Body of pancreas (tissue), 4 donors: ENCODE data around the gene PLXNB1. TPM values are rescaled to one million over a fixed set of nuclear protein-coding genes. Genes with fewer than 3 reads are reported as not detected.
A peak's percentile ranks its signal among the peaks of the same experiment; 100 is the strongest.
"Not testable (repeated sequence)": the region's sequence is repeated elsewhere in the genome, so short reads cannot be mapped to it uniquely, and the experiment has no call there.

Experiments used
- ATAC-seq: fragments of 150-250 bp; one replicate; pipeline ENCODE4 v1.9.1; 2016
- DNase-seq, 4 donors: peaks; one replicate each; pipeline ENCODE4 v3.0.0-alpha.2; 2019
- H3K27ac ChIP-seq, 4 donors: fragments of 200-600 bp; sonication (generic); 1 replicate in 3 of 4; 2 replicates in 1 of 4; pipeline versions ENCODE4 v1.5.1 to v1.6.1; 2016 to 2019; ENCODE audit warnings: mild to moderate bottlenecking in 1 of 4, mixed read lengths in 1 of 4, moderate library complexity in 1 of 4
- H3K27me3 ChIP-seq, 2 donors: fragments of 200-600 bp; sonication (generic); one replicate each; pipeline ENCODE4 v1.6.0; 2016; ENCODE audit warnings: mild to moderate bottlenecking in 1 of 2
- H3K36me3 ChIP-seq, 2 donors: fragments of 200-600 bp; sonication (generic); replicated peaks in 1 of 2; 2 replicates each; pipeline ENCODE4 v1.5.1; 2016; ENCODE audit warnings: low read depth in 2 of 2; ENCODE audit not compliant: insufficient read depth in 1 of 2
- H3K4me1 ChIP-seq: fragments of 200-600 bp; sonication (generic); one replicate; pipeline ENCODE4 v1.6.0; 2016
- H3K4me3 ChIP-seq, 2 donors: fragments of 200-600 bp; sonication (generic); 1 replicate in 1 of 2; 2 replicates in 1 of 2; pipeline ENCODE4 v1.5.1; 2016 to 2019
- H3K9me3 ChIP-seq, 3 donors: fragments of 200-600 bp; sonication (generic); 1 replicate in 2 of 3; 2 replicates in 1 of 3; pipeline ENCODE4 v1.5.1; 2016
- POLR2A ChIP-seq, 3 donors: fragments of 450-650 bp; IDR thresholded peaks; one replicate each; pipeline ENCODE4 v1.6.1; 2016; ENCODE audit warnings: antibody characterized with exemption in 3 of 3, mild to moderate bottlenecking in 2 of 3
- WGBS, 2 donors: methylation state at CpG; one replicate each; pipeline ENCODE4 v1.1.5; 2017; 5-methylcytosine and 5-hydroxymethylcytosine counted together
- intact Hi-C: fragments of 100-400 bp; cut with DNase I; formaldehyde crosslinking; loops from one replicate; pipeline ENCODE4 v1.15.1; 2023
- total RNA-seq, 2 donors: library from RNA; depleted of rRNA; stranded (reverse); fragments of >200 nt; gene quantifications; one replicate each; pipeline ENCODE4 v1.1.0, GENCODE V29; 2016
- TF ChIP-seq, protein P1 (sequence below), 7 experiments: fragments of 450-650 bp in 4 of 7; fragments of 200-600 bp in 3 of 7; sonication (generic) in 3 of 7; IDR thresholded peaks; one replicate each; pipeline ENCODE4 v1.5.1; 2016 to 2019; ENCODE audit warnings: antibody characterized with exemption in 7 of 7

The PLXNB1 gene
- total RNA-seq, 2 donors from 2014 or later: 118 to 311 TPM

DNA sequence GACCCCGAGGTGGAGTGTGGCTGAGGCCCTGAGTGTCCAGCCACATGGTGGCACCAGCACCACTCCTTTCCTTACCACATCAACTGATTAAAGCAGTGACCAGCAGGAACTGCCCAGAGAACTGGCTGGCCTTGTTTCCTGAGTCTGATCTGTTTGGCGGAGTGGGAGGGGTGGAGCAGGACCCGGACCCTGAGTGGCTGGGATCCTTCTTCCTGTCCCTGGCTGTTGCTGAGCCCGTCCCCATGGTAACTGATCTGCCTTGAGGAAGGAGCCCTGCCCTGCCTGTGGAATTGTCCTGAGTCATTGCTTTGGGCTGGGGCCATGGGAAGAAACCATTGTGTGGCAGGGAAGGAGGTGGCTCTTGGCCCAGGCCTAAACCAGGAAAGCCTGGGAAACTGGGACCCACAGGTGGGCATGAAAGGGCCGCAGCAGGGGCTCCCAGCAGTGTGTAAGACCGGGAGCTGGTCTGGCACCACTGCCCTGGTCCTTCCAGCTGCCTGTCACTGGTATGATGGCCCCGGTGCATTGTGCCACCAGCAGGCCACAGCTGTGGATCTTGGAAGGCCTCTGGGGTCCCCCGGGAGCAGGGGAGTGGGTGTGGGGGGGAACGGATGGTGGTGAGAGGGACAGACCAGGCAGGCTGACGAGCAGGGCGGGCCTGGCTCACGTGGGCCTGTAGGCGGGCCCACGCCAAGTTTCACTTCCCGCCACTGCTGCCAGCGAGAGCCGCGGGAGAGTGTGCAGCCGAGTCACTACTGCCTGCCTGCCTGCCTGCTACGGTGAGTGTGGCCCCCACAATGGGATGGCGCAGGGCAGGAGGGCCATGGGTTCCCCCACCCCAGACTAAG, 35.9 kb upstream of the PLXNB1 start:
- Histone ChIP-seq H3K36me3 (peaks cover under 1 to 2% of the 10 kb centered on the region in 2 donors), H3K4me1 (peaks cover 55% of the 10 kb centered on the region), H3K27me3 (no peaks in the 10 kb centered on the region), H3K27ac (peak overlapping the region; percentile 98 to 100 (median 99)), H3K4me3 (peak overlapping the region in 1 of 2 donors; percentile 17), H3K9me3 (no peaks in the 10 kb centered on the region)
- ATAC-seq (peak; percentile 93), DNase-seq (peak; percentile 98 to 100 (median 100))
- intact Hi-C loops: no loop called here
- WGBS, 2 donors: 0 to 1% methylated on average over 5 to 21 of the region's 21 CpGs
- TF ChIP-seq POLR2A (IDR thresholded peaks at IDR 0.05): peak; percentile 90 to 98 (median 96)
- TF ChIP-seq, protein P1, sequence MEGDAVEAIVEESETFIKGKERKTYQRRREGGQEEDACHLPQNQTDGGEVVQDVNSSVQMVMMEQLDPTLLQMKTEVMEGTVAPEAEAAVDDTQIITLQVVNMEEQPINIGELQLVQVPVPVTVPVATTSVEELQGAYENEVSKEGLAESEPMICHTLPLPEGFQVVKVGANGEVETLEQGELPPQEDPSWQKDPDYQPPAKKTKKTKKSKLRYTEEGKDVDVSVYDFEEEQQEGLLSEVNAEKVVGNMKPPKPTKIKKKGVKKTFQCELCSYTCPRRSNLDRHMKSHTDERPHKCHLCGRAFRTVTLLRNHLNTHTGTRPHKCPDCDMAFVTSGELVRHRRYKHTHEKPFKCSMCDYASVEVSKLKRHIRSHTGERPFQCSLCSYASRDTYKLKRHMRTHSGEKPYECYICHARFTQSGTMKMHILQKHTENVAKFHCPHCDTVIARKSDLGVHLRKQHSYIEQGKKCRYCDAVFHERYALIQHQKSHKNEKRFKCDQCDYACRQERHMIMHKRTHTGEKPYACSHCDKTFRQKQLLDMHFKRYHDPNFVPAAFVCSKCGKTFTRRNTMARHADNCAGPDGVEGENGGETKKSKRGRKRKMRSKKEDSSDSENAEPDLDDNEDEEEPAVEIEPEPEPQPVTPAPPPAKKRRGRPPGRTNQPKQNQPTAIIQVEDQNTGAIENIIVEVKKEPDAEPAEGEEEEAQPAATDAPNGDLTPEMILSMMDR (IDR thresholded peaks at IDR 0.05): peak; percentile 60 to 98 (median 95)

DNA sequence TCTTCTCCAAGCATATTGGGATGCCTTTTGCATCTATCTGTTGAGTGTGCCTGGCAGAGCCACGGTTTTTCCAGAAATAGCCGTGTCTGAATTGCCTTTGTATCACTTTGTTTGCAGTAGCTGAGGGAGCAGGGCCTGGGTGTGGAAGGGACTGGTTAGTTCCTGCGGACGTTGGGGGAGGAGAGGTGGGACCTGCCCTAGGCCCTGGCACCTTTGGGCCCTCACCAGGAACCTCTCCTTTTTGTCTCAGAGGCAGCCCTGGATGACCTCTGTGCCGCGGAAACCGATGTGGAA, 35.3 kb upstream of the PLXNB1 start:
- intact Hi-C loops: no loop called here
- H3K36me3 ChIP-seq: peaks cover 5 to 6% of the 10 kb centered on the region in 2 donors
- peak; percentile 1 for ATAC-seq
- H3K27me3 ChIP-seq: no peaks in the 10 kb centered on the region
- H3K4me1 ChIP-seq: peaks cover 49% of the 10 kb centered on the region
- H3K27ac ChIP-seq: peak overlapping the region; percentile 93 to 100 (median 99)
- 9 to 12% methylated on average over 4 to 7 of the region's 7 CpGs for WGBS, 2 donors
- no peaks in the 10 kb centered on the region for H3K9me3 ChIP-seq
- H3K4me3 ChIP-seq: no peak overlapping the region
- TF ChIP-seq, protein P1 (IDR thresholded peaks at IDR 0.05): no peak
- no peak for TF ChIP-seq POLR2A (IDR thresholded peaks at IDR 0.05)
- no peak for DNase-seq

DNA sequence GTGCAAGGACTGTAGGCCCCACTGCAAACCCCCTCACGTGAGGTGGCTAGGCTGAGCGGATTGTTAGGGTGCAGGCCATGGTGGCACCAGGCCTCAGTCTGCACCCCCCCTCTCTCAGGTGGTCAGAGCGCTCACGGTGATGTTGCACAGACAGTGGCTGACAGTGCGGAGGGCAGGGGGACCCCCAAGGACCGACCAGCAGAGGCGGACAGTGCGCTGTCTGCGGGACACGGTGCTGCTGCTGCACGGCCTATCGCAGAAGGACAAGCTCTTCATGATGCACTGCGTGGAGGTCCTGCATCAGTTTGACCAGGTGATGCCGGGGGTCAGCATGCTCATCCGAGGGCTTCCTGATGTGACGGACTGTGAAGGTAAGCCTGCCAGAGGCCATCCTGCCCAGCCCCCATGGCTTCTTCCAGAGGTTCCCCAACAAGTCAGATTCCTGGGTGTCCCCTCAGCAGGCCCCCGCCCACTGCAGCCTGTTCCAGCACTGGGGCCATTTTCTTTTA, 34.9 kb upstream of the PLXNB1 start:
- Histone ChIP-seq H3K27me3 (no peaks in the 10 kb centered on the region), H3K36me3 (peaks cover 9 to 10% of the 10 kb centered on the region in 2 donors), H3K4me1 (peaks cover 45% of the 10 kb centered on the region), H3K4me3 (no peak overlapping the region), H3K27ac (peak overlapping the region; percentile 93 to 100 (median 99)), H3K9me3 (no peaks in the 10 kb centered on the region)
- no peak for ATAC-seq
- TF ChIP-seq, protein P1 (IDR thresholded peaks at IDR 0.05): no peak
- no peak for TF ChIP-seq POLR2A (IDR thresholded peaks at IDR 0.05)
- intact Hi-C loops: loop anchor here (5.0 kb wide), 3 partner anchors 43 to 98 kb away; partner anchors contain the start of gene UCN2
- peak in 1 of 4 donors; percentile 31 for DNase-seq
- 92 to 97% methylated on average over 10 to 17 of the region's 17 CpGs for WGBS, 2 donors

DNA sequence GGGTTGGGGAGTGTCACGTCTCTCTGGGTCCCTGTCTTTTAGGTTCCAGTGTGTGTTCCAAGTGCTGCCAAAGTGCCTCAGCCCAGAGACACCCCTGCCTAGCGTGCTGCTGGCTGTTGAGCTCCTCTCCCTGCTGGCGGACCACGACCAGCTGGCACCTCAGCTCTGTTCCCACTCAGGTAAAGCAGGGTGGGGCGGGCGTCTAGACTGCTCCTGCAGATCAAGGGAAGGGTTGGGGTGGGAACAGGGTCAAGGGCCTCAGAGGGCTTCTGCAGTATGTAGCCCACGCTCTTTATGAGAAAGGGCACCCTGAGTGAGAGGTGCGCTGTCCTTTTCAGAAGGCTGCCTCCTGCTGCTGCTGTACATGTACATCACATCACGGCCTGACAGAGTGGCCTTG, 33.8 kb upstream of the PLXNB1 start:
- H3K27ac ChIP-seq: no peak overlapping the region
- TF ChIP-seq, protein P1 (IDR thresholded peaks at IDR 0.05): no peak
- no peak for TF ChIP-seq POLR2A (IDR thresholded peaks at IDR 0.05)
- H3K9me3 ChIP-seq: no peaks in the 10 kb centered on the region
- DNase-seq (no peak), ATAC-seq (no peak)
- peaks cover 34% of the 10 kb centered on the region for H3K4me1 ChIP-seq
- intact Hi-C loops: loop anchor here (5.0 kb wide), 3 partner anchors 44 to 99 kb away; partner anchors contain the start of gene UCN2
- 67 to 80% methylated on average over 1 to 9 of the region's 9 CpGs for WGBS, 2 donors
- peaks cover 10 to 12% of the 10 kb centered on the region in 2 donors for H3K36me3 ChIP-seq
- no peaks in the 10 kb centered on the region for H3K27me3 ChIP-seq
- no peak overlapping the region for H3K4me3 ChIP-seq

DNA sequence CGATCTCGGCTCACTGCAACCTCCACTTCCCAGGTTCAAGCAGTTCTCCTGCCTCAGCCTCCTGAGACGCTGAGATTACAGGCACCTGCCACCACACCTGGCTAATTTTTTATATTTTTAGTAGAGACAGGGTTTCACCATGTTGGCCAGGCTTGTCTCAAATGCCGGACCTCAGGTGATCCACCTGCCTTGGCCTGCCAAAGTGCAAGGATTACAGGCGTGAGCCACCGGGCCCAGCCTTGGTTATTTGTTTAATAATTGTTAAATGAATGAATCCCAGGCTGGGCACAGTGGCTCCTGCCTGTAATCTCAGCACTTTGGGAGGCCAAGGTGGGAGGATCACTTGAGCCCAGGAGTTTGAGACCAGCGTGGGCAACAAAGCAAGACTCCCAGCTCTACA, 31.9 kb upstream of the PLXNB1 start:
- H3K4me3 ChIP-seq, DNase-seq, H3K9me3 ChIP-seq, H3K27me3 ChIP-seq, ATAC-seq, H3K27ac ChIP-seq: not testable (repeated sequence)
- intact Hi-C loops: loop anchor here (5.0 kb wide), 3 partner anchors 46 to 101 kb away; partner anchors contain the start of gene UCN2
- WGBS, 2 donors: 78 to 84% methylated on average over 7 of the region's 7 CpGs
- H3K4me1 ChIP-seq: peaks cover 15% of the 10 kb centered on the region
- H3K36me3 ChIP-seq: peaks cover 10 to 15% of the 10 kb centered on the region in 2 donors
